OCI-LY7 (cell line): ENCODE data around the gene OR52I2.

Source experiments
- EZH2phosphoT487 ChIP-seq: fragments of 200-600 bp; sonication (generic); IDR thresholded peaks from 2 replicates; pipeline ENCODE4 v1.6.1; 2018; ENCODE audit warnings: low read depth, borderline replicate concordance, mild to moderate bottlenecking, mixed run types, antibody characterized with exemption, low read length, moderate library complexity, mixed read lengths
- TF ChIP-seq, protein P1 (sequence below): fragments of 200-600 bp; sonication (generic); conservative IDR thresholded peaks from 2 replicates; pipeline ENCODE4 v1.5.1; 2014; ENCODE audit warnings: mild to moderate bottlenecking, antibody characterized with exemption, low read length, moderate library complexity, mixed read lengths

- no peak for TF ChIP-seq EZH2phosphoT487
- TF ChIP-seq, protein P1, sequence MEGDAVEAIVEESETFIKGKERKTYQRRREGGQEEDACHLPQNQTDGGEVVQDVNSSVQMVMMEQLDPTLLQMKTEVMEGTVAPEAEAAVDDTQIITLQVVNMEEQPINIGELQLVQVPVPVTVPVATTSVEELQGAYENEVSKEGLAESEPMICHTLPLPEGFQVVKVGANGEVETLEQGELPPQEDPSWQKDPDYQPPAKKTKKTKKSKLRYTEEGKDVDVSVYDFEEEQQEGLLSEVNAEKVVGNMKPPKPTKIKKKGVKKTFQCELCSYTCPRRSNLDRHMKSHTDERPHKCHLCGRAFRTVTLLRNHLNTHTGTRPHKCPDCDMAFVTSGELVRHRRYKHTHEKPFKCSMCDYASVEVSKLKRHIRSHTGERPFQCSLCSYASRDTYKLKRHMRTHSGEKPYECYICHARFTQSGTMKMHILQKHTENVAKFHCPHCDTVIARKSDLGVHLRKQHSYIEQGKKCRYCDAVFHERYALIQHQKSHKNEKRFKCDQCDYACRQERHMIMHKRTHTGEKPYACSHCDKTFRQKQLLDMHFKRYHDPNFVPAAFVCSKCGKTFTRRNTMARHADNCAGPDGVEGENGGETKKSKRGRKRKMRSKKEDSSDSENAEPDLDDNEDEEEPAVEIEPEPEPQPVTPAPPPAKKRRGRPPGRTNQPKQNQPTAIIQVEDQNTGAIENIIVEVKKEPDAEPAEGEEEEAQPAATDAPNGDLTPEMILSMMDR, result no peak
These were observed 56.1 kb downstream of the OR52I2 start for GRCh38 chr11:4637662-4638047.
